Ovary (tissue), 9 donors: ENCODE results near the gene FBXO28. TPM values are rescaled to one million over a fixed set of nuclear protein-coding genes. Genes with fewer than 3 reads are reported as not detected.

ENCODE experiments used
- DNase-seq, 5 donors: peaks; one replicate each; pipeline ENCODE4 v3.0.0-alpha.2; 2019 to 2020
- H3K27ac ChIP-seq, 2 donors: fragments of 200-600 bp; one replicate each; pipeline versions ENCODE4 v1.5.1 to v1.8.0; 2019 to 2022
- H3K27me3 ChIP-seq: fragments of 200-600 bp; one replicate; pipeline ENCODE4 v1.8.0; 2022
- H3K36me3 ChIP-seq: fragments of 200-600 bp; sonication (generic); one replicate; pipeline ENCODE4 v1.5.1; 2019
- H3K4me1 ChIP-seq: one replicate; pipeline ENCODE4 v1.8.1; 2013; ENCODE audit warnings: mild to moderate bottlenecking, moderate library complexity; ENCODE audit not compliant: insufficient read depth
- H3K4me3 ChIP-seq: fragments of 200-600 bp; sonication (generic); one replicate; pipeline ENCODE4 v1.5.1; 2017
- H3K9me3 ChIP-seq, 2 donors: fragments of 200-600 bp in 1 of 2; sonication (generic) in 1 of 2; one replicate each; pipeline versions ENCODE4 v1.5.1 to v1.8.1; 2013 to 2019; ENCODE audit warnings: mild to moderate bottlenecking in 1 of 2, moderate library complexity in 1 of 2
- CTCF ChIP-seq, 3 donors: fragments of 450-650 bp in 2 of 3; fragments of 200-600 bp in 1 of 3; IDR thresholded peaks; one replicate each; pipeline versions ENCODE4 v1.5.1 to v1.8.0; 2016 to 2022; ENCODE audit warnings: antibody characterized with exemption in 3 of 3, mild to moderate bottlenecking in 1 of 3
- EP300 ChIP-seq: sonication (generic); formaldehyde crosslinking; IDR thresholded peaks from one replicate; pipeline ENCODE4 v1.6.1; 2017; ENCODE audit warnings: antibody characterized with exemption
- POLR2A ChIP-seq: fragments of 450-650 bp; IDR thresholded peaks from one replicate; pipeline ENCODE4 v1.6.1; 2017; ENCODE audit warnings: antibody characterized with exemption, mild to moderate bottlenecking, moderate library complexity
- WGBS, 3 donors: extraction: QIAGEN DNeasy Blood & Tissue Kit in 1 of 3; methylation state at CpG; one replicate each; pipeline versions ENCODE4 v1.1.5 to v1.1.7; 2013 to 2017; 5-methylcytosine and 5-hydroxymethylcytosine counted together
- intact Hi-C, 4 donors: fragments of 100-400 bp; cut with DNase I; formaldehyde crosslinking; loops; one replicate each; pipeline versions ENCODE4 v1.11.0 to v1.15.1; 2022 to 2023
- polyA plus RNA-seq, 2 donors: library from polyadenylated mRNA; stranded (reverse); fragments of 200-250 nt in 1 of 2; fragments of 350-450 nt in 1 of 2; fragmentation: Illumina TruSeq in 1 of 2; extraction: RNeasy Lipid Tissue Mini Kit (QIAGEN cat#74804) in 1 of 2; gene quantifications; one replicate each; pipeline ENCODE4 v1.2.3, GENCODE V29; 2013 to 2014
- total RNA-seq, 7 donors: library from RNA; depleted of rRNA in 2 of 7; stranded (reverse); fragments of >200 nt in 2 of 7; fragmentation: NEBNext Ultra II Directional in 3 of 7; extraction: Animal tissue kit (Norgen Biotek cat#: 25700) in 3 of 7; gene quantifications; one replicate each; pipeline versions ENCODE4 v1.1.0 to v1.2.4, GENCODE V29; 2016 to 2023
- donor health status: DM: no; HTN: no; CAD: no; lungs with moderate emphysema.
- donor health status: DM: no; HTN: no; CAD: no.
- donor health status: Bipolar disorder and iron deficiency.
- donor health status: DM: yes; HTN: yes; CAD: no.
- donor health status: DM: no; HTN: no; CAD: no.
- donor health status: DM: yes; HTN: yes; CAD: no.

Gene FBXO28
- total and polyA plus RNA-seq, 9 donors: 11.2 to 31.7 (median 26.3) TPM

GRCh38 chr1:224157316-224157715, 43.4 kb downstream of the FBXO28 start:
- intact Hi-C loops: no loop called here
- H3K27me3 ChIP-seq: no peaks in the 10 kb centered on the region
- DNase-seq: no peak
- no peak overlapping the region for H3K27ac ChIP-seq
- 88 to 90% (median 89%) methylated on average over 11 of the region's 11 CpGs for WGBS, 3 donors
- H3K36me3 ChIP-seq: no peaks in the 10 kb centered on the region
- TF ChIP-seq EP300 (no peak), CTCF (IDR thresholded peaks at IDR 0.05) (no peak), POLR2A (no peak)
- H3K9me3 ChIP-seq: no peaks in the 10 kb centered on the region
- no peak overlapping the region for H3K4me3 ChIP-seq
- no peaks in the 10 kb centered on the region for H3K4me1 ChIP-seq

GRCh38 chr1:224159541-224159940, 45.6 kb downstream of the FBXO28 start:
- Histone ChIP-seq H3K9me3 (no peaks in the 10 kb centered on the region), H3K36me3 (no peaks in the 10 kb centered on the region), H3K4me1 (no peaks in the 10 kb centered on the region), H3K4me3 (no peak overlapping the region), H3K27ac (no peak overlapping the region), H3K27me3 (no peaks in the 10 kb centered on the region)
- no peak for TF ChIP-seq EP300
- no peak for TF ChIP-seq POLR2A
- TF ChIP-seq CTCF (IDR thresholded peaks at IDR 0.05): no peak
- no peak for DNase-seq
- intact Hi-C loops: no loop called here
- WGBS, 3 donors: 26 to 46% (median 36%) methylated on average over 6 of the region's 6 CpGs

- DNase-seq: no peak
- no peak overlapping the region for H3K4me3 ChIP-seq
- no peaks in the 10 kb centered on the region for H3K36me3 ChIP-seq
- H3K27ac ChIP-seq: no peak overlapping the region
- H3K4me1 ChIP-seq: no peaks in the 10 kb centered on the region
- H3K27me3 ChIP-seq: no peaks in the 10 kb centered on the region
- WGBS, 3 donors: 72 to 76% (median 75%) methylated on average over 9 of the region's 9 CpGs
- no peak for TF ChIP-seq CTCF (IDR thresholded peaks at IDR 0.05)
- TF ChIP-seq EP300: no peak
- no peak for TF ChIP-seq POLR2A
- intact Hi-C loops: no loop called here
- H3K9me3 ChIP-seq: no peaks in the 10 kb centered on the region
These were observed 46.3 kb downstream of the FBXO28 start for GRCh38 chr1:224160171-224160682.

GRCh38 chr1:224162768-224163167, 48.9 kb downstream of the FBXO28 start:
- Histone ChIP-seq H3K27me3 (no peaks in the 10 kb centered on the region), H3K4me3 (no peak overlapping the region), H3K27ac (no peak overlapping the region), H3K9me3 (no peaks in the 10 kb centered on the region), H3K4me1 (no peaks in the 10 kb centered on the region), H3K36me3 (no peaks in the 10 kb centered on the region)
- no peak for TF ChIP-seq CTCF (IDR thresholded peaks at IDR 0.05)
- no peak for TF ChIP-seq EP300
- no peak for TF ChIP-seq POLR2A
- intact Hi-C loops: no loop called here
- 94 to 98% (median 96%) methylated on average over 8 of the region's 8 CpGs for WGBS, 3 donors
- no peak for DNase-seq
